Measurements from ENCODE around the gene GRIFIN.
A peak's percentile ranks its signal among the peaks of the same experiment; 100 is the strongest.
"Not testable (repeated sequence)": the region's sequence is repeated elsewhere in the genome, so short reads cannot be mapped to it uniquely, and the experiment has no call there.

GRIFIN gene

DNA sequence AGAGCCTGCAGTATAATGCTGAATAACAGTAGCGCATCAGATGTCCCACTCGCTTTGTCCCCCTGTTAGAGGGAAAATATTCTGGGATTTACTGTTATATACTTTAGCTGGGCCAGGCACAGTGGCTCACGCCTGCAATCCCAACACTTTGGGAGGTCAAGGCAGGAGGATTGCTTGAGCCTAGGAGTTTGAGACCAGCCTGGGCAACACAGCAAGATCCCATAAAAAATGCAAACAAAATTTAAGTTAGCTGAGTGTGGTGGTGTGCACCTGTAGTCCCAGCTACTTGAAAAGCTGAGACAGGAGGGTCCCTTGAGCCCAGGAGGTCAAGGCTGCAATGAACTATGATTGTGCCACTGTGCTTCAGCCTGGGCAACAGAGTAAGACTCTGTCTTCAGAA lies 22.3 kb downstream of the GRIFIN start:
- not testable (repeated sequence) for DNase-seq (ENCODE audit: low read depth)

GRCh38 chr7:2452643-2453270 lies 23.4 kb downstream of the GRIFIN start:
- no peak for DNase-seq (ENCODE audit: low read depth)

GRCh38 chr7:2452074-2452507 lies 24.1 kb downstream of the GRIFIN start:
- no peak for DNase-seq (ENCODE audit: low read depth)

DNA sequence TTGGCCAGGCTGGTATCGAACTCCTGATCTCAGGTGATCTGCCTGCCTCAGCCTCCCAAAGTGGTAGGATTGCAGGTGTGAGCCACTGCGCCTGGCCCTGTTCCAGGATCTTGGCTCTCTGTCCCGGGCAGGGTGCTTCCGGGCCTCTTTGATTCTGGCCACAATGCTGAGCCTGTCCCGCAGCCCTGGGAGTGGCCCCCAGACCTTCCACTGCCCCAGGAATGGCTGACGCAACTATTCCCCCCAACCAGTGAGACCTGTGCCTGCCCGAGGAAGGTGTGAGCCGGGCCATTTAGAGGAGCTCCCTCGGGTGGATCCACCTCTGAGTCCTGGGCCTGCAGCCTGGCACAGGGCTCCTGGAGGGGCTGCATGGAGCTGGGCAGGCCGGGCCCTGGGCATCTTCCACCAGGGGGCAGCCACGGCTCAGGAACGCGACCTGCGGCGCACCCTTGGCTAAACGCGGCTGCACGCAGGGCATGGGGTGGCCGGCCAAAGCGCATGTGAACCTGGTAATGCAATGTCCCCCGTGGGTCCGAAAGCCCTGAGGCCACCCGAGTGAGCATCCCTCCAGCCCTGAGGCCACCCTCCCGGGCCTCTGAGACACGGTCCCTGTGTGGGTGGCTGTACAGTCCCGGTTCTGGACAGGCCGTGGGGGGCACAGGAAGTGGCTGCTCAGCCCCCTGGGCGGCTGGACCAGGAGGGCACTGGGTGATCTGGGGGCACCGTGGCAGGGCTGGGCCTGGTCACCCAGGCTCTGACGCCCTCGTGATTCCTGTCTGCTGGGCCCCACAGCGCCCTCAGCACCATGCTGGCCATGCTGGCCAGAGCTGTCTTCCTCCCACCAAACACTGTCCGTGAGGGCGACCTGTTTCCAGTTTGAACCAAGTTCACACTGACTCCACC lies 24.8 kb downstream of the GRIFIN start:
- DNase-seq (ENCODE audit: low read depth), result peak; percentile 68

DNA sequence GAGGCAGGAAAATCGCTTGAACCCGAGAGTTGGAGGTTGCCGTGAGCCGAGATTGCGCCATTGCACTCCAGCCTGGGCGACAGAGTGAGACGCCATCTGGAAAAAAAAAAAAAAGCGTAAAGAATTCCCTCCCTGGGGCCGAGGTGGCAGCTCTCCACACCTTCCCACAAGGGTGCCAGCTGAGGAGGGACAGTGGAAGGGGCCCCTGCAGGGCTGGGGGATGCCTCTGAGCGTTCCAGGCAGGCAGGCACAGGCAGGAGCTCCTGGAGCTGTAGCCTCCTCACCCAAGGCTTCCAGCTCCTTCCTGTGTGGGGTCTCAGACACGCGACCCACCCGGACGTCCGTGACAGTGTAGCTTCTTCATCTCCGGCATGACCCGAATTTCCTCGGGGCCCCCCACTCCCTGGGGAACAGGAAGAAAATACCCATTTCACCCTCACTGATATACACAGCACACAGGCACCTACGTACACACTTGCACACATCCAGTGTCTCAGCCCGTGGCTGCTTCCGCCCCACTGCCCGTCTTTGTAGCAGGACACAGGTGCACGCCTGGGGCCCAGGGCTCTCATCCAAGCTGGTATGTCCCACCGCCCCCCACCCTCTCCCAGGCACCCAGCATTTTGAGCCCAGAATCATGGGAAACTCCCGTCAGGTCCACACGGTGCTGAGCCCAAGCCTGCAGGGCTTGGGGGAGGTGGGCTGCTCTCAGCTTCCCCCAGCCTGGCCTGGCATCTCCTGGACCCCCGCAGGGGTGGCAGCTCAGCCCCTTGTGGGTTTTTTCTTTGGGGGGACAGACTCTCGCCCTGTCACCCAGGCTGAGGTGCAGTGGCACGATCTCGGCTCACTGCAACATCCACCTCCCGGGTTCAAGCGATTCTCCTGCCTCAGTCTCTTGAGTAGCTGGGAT lies 25.7 kb downstream of the GRIFIN start:
- DNase-seq (ENCODE audit: low read depth), result no peak

DNA sequence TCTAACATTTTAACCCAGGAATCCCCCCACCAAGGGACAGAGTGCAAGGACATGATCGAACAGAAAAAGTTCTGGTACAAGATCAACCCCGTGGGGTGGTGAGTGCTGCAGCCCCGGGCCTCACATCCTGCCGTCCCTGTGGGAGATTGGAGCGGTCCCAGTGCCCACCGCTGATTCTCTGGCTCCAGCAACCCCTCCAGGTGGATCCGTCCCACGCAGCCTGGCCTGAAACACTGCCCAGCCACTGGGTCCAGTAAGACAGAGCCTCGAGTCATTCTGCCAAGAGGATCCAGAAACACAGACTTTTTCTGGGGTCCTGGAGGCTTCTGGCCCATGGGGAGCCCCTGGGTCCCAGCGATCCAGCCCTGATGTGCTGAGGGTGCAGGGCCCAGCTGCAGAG lies 29.5 kb downstream of the GRIFIN start:
- no peak for DNase-seq (ENCODE audit: low read depth)

- DNase-seq (ENCODE audit: low read depth), result no peak
These were observed 30.2 kb downstream of the GRIFIN start for GRCh38 chr7:2445898-2446555.

DNA sequence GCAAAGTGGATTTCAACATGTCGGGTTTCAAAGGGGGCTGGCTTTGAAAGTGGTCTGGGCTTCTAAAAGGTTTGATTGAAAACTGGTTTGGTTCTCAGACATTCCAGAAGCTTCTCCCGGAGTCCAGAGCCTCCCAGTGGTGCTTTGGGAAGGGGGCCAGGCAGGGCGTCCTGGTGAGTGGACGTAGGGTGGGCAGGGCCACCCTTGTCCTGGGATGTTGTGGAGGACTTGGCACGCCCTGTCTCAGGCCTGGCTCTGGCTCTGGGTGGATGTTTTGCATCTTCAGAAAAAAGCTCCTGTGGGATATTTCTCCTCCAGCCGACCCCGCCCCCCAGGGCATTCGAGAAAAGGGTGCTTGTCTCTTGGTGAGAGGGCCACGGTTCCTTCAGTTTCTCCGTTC lies 31.2 kb downstream of the GRIFIN start:
- no peak for DNase-seq (ENCODE audit: low read depth)

DNA sequence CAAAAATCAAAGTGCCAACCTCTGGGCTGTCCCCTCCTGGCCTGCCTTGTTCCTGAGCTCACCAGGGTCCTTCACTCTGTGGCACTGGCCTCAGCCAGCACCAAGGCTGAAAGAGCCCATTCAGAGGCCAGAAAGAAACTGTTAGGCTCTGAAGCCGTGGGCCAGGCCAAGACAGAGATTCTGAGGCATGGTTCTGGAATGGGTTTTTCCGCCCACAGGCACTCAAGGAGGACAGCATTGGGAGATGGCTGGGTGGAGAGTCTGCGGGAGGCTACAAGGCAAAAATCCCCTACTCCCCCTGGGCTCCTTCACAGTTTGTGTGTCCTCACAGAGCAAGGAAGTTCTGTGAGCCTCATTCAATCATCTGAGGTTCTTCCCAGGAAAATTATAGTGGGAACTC lies 31.7 kb downstream of the GRIFIN start:
- no peak for DNase-seq (ENCODE audit: low read depth)

GRCh38 chr7:2443491-2443890 lies 32.7 kb downstream of the GRIFIN start:
- DNase-seq (ENCODE audit: low read depth), result no peak

DNA sequence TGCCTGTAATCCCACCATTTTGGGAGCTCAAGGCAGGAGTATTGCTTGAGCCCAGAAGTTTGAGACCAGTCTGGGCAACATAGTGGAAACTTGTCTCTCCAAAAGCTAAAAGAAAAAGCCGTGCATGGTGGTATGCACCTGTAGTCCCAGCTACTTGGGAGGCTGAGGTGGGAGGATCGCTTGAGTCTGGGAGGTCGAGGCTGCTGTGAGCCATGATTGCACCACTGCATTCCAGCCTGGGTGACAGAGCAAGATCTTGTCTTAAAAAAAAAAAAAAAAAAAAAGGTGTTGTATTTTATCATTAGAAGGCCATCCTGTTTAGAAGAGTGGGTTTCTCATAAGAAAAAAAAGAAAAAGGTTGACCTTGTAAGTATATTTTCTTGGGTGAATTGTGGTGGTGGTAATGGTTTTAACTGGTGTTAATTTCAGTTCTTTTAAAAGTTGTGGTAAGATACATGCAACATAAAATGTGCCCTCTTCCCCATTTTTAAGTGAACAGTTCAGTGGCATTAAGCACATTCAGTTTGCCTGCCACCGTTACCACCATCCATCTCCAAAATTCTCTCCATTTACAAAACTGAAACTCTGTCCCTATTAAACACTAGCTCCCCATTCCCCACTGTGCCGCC lies 34.7 kb downstream of the GRIFIN start:
- no peak for DNase-seq (ENCODE audit: low read depth)

DNA sequence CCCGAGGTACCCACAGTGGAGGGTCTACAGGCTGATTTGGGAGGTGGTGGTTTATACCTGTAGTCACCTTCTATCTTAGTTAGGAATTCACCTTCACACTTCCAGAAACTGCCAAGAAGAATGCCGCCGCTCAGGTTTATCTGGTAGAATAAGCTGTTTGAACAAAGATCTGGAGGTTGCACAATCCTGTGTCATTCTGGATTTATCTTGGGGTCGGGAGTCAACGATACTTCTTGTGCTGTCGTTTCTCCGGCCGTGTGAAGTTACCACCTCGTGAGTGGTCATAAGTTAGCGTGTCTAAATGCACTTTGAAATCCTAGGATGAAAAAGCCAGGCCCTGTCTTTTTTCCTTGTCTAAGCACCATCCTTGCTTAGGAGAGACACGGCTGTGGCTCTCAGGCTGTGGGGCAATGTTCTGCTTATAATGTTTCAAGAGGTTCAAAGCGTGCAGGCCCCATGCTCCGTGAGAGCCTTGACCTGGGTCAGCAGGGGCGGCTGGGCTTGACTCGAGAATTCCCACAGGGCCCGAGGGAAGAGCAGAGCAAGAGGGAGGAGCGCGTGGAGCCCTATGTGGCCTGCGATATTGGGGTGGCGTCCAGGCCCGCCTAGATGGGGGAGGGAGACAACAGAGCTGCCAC lies 35.5 kb downstream of the GRIFIN start:
- DNase-seq (ENCODE audit: low read depth), result no peak

DNA sequence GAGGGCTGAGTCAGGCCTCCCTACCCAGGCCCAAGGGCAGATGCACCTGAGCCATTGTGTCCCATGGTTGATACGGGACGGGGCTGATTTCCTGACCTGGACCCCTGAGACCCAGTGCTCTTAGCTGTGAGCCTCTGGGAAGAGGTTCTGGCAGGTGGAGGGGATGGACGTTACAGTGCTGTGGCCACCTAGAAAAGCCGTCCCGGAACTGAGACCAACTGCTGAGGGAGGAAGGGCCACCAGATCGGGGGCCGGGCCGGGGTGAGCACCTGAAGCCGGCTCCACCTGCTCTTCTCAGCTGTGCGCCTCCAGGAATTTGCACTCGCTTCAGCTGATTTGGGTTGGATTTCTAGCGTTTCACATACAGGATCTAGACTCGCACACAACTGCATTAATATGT lies 37.4 kb downstream of the GRIFIN start:
- DNase-seq (ENCODE audit: low read depth), result no peak

DNA sequence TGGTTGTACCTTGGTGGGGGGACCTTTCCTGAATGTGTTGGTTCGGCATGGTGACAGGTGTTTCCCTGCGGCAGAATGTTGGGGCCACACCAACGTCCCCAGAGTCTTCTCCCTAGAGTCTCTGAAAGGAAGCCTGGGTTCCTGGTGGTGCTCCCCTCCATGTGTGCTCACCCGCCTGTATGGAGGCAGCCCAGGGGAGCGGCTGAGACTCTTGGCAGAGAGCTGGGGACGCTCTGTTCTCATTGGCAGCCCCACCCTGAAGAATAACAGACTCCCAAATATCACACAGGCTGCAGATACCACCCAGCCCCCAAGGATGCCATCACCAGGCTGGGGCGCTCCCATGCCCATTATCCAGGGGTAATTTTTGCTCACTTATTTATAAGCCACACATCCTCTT lies 38.0 kb downstream of the GRIFIN start:
- no peak for DNase-seq (ENCODE audit: low read depth)

DNA sequence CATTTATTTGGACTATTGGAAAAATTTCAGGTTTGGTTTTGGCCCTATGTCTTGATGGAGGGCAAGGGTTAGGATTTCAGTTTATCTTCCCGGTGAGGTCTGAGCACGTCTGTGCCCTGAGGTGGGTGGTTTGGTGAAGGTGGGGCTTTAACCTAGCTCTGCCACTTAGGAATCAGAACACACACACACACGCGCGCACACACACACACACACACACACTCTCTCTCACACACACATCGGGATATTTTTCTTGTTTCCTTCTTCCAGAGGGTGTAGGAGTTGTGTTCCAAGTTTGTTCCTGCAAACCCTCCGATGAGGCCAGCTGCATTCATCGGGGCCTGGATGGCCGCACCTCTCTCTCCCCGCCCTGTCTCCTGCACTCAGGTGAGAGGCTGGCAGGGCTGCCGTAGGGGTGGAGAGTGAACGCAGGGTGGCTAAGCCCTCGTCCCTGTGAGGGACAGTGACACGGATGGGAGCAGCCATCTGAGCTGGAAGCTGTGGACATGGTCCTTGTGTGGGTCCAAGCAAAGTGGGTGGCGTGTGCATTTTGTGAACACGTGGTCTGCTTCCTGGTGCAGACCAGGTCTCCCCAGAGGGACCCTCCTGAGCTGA lies 38.6 kb downstream of the GRIFIN start:
- DNase-seq (ENCODE audit: low read depth), result no peak

- no peak for DNase-seq (ENCODE audit: low read depth)
These were observed 39.1 kb downstream of the GRIFIN start for GRCh38 chr7:2437136-2437535.

GRCh38 chr7:2436341-2437104 lies 39.7 kb downstream of the GRIFIN start:
- no peak for DNase-seq (ENCODE audit: low read depth)

GRCh38 chr7:2435146-2435545 lies 41.1 kb downstream of the GRIFIN start:
- DNase-seq (ENCODE audit: low read depth), result no peak

GRCh38 chr7:2433713-2434550 lies 42.3 kb downstream of the GRIFIN start:
- DNase-seq (ENCODE audit: low read depth), result no peak

All from stimulated activated CD8-positive, alpha-beta memory T cell treated with anti-CD3 and anti-CD28 coated beads, Interleukin-4, amount 100 ng/mL, for 24 hours (primary cell).